SH-SY5Y (cell line): Measurements from ENCODE around the gene OSBPL3.

Experiments used
- GATA2 ChIP-seq: IDR thresholded peaks from 2 replicates; pipeline ENCODE4 v1.6.1; 2011; ENCODE audit warnings: mild to moderate bottlenecking, low read depth, low read length
- GATA3 ChIP-seq: IDR thresholded peaks from 2 replicates; pipeline ENCODE4 v1.6.1; 2011; ENCODE audit warnings: low read depth, mild to moderate bottlenecking, low read length, moderate library complexity

DNA sequence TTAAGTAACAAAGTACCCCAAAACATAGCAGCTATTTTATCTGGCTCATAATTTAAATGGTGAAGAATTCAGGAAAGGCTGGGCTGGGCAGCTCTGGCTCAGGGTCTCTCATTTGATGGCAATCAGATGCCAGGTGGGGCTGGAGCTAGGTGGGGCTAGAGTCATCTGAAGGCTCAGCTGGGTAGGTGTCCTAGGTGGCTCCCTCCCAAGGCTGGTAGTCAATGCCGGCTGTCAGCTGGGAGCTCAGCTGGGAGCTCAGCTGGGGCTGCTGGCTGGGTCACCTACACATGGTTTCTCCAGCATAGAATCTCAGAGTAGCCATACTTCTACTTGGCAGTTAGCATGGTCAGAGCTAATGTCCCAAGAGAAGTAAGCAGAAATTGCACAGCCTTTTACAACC lies 34.1 kb downstream of the OSBPL3 start:
- TF ChIP-seq GATA3 (no peak), GATA2 (no peak)
